ENCODE results near the gene TBX20. TPM values are rescaled to one million over a fixed set of nuclear protein-coding genes. Genes with fewer than 3 reads are reported as not detected.
"Not testable (repeated sequence)": the region's sequence is repeated elsewhere in the genome, so short reads cannot be mapped to it uniquely, and the experiment has no call there.

The TBX20 gene
- polyA plus RNA-seq, 3 donors, result not detected

DNA sequence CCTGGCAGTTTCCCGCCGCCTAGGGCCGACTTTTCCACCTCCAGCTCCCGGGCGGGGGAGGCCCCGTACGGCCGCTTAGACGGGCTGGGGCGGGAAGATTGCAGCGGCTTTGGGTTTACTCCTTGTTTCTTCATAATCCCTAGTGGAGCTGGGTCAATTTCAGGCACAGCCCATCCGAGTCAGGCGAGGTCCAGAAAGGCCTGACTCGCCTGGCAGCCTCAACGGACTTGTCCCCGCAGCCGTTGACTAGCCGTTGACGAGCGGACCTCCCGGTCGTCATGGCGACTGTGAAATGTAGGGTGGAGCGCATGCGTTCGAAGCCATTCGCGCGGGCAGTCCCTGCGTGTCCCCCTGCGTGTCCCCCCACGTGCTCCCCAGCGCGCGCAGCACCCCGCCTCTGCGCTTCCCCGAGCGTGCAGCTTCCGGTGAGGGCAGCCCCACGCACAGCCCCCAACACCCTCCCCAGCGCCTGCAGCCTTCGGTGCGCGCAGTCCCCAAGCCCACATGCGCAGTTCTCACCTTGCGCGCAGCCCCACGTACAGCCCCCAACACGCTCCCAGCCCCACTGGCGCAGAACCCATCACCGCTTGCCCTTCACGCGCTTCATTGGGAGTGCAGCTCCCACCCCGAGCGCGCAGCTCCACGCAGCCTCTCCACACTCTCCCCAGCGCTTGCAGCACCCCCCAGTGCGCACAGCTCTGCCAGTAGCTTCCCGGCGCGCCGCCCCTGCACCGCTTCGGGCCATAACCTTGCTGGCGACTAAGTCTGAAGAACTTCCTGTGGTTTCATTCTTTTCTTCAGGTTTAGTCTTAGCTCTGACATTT, 67.8 kb downstream of the TBX20 start:
- Mint-ChIP-seq H3K27ac (no peak overlapping the region), H3K36me3 (no peaks in the 10 kb centered on the region), H3K4me1 (peaks cover 8% of the 10 kb centered on the region), H3K4me3 (peak overlapping the region; percentile 60 to 86), H3K27me3 (ENCODE audit: low read depth in 3 of 3) (peaks cover 34 to 42% (median 40%) of the 10 kb centered on the region in 3 donors), H3K9me3 (peaks cover 0 to 6% (median 0%) of the 10 kb centered on the region in 7 donors)
- Histone ChIP-seq H3K9ac (ENCODE audit: insufficient read depth, low read length, poor library complexity, severe bottlenecking) (no peak overlapping the region), H3K27ac (ENCODE audit: low read depth in 1 of 2, low read length in 2 of 2) (no peak overlapping the region), H3K4me3 (replicated peaks in 1 of 3; ENCODE audit: low read depth in 2 of 3, low read length in 3 of 3) (no peak overlapping the region), H3K79me2 (ENCODE audit: insufficient read depth, low read length) (no peaks in the 10 kb centered on the region), H3K36me3 (replicated peaks in 1 of 2; ENCODE audit: control insufficient read depth in 1 of 2, insufficient read depth in 2 of 2, low read length in 2 of 2) (no peaks in the 10 kb centered on the region), H3K4me2 (replicated peaks; ENCODE audit: extremely low read depth, low read length, poor library complexity, severe bottlenecking) (peak overlapping the region; percentile 22), H4K20me1 (ENCODE audit: insufficient read depth, low read length) (no peaks in the 10 kb centered on the region), H3K4me1 (ENCODE audit: control insufficient read depth in 1 of 2, insufficient read depth in 2 of 2, low read length in 2 of 2) (peaks cover 4 to 8% of the 10 kb centered on the region in 2 donors), H3K9me3 (replicated peaks in 1 of 2; ENCODE audit: control insufficient read depth in 1 of 2, insufficient read depth in 1 of 2, low read length in 2 of 2) (peaks cover 0 to 5% of the 10 kb centered on the region in 2 donors), H2AFZ (ENCODE audit: insufficient read depth, low read depth, low read length, poor library complexity, severe bottlenecking) (no peak overlapping the region), H3K27me3 (ENCODE audit: control insufficient read depth in 2 of 2, insufficient read depth in 2 of 2, low read length in 2 of 2) (peaks cover 7 to 34% of the 10 kb centered on the region in 2 donors)
- TF ChIP-seq, protein P1, sequence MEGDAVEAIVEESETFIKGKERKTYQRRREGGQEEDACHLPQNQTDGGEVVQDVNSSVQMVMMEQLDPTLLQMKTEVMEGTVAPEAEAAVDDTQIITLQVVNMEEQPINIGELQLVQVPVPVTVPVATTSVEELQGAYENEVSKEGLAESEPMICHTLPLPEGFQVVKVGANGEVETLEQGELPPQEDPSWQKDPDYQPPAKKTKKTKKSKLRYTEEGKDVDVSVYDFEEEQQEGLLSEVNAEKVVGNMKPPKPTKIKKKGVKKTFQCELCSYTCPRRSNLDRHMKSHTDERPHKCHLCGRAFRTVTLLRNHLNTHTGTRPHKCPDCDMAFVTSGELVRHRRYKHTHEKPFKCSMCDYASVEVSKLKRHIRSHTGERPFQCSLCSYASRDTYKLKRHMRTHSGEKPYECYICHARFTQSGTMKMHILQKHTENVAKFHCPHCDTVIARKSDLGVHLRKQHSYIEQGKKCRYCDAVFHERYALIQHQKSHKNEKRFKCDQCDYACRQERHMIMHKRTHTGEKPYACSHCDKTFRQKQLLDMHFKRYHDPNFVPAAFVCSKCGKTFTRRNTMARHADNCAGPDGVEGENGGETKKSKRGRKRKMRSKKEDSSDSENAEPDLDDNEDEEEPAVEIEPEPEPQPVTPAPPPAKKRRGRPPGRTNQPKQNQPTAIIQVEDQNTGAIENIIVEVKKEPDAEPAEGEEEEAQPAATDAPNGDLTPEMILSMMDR (IDR thresholded peaks at IDR 0.05), result no peak
- intact Hi-C loops (cut with micrococcal nuclease), result no loop called here
- WGBS (ENCODE audit: insufficient coverage), result under 1% methylated on average over 65 of the region's 67 CpGs
- no peak for DNase-seq

DNA sequence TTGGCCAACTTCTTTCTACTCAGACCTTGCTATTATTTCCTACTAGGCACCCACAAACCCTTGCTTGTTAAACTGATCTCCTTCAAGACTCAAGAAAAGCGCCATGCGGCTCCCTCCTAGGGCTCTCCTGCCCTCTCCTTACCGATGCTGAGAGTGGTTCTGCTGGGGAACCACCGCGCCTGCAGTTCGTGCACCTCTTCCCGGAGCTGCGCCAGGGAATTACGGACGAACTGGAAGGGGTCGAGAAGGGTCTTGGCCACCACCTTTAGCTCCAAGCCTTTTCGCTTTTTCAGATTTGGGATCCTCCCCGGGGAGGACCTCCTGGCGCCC, 68.4 kb downstream of the TBX20 start:
- H3K9me3 Mint-ChIP-seq; H2AFZ ChIP-seq (ENCODE audit: insufficient read depth, low read depth, low read length, poor library complexity, severe bottlenecking); H3K9ac ChIP-seq (ENCODE audit: insufficient read depth, low read length, poor library complexity, severe bottlenecking); H3K9me3 ChIP-seq (replicated peaks in 1 of 2; ENCODE audit: control insufficient read depth in 1 of 2, insufficient read depth in 1 of 2, low read length in 2 of 2); H3K4me3 ChIP-seq (replicated peaks in 1 of 3; ENCODE audit: low read depth in 2 of 3, low read length in 3 of 3); H3K36me3 ChIP-seq (replicated peaks in 1 of 2; ENCODE audit: control insufficient read depth in 1 of 2, insufficient read depth in 2 of 2, low read length in 2 of 2); DNase-seq; H3K27ac Mint-ChIP-seq; H3K4me2 ChIP-seq (replicated peaks; ENCODE audit: extremely low read depth, low read length, poor library complexity, severe bottlenecking); H3K36me3 Mint-ChIP-seq; H3K4me1 Mint-ChIP-seq; H3K27ac ChIP-seq (ENCODE audit: low read depth in 1 of 2, low read length in 2 of 2); H3K4me1 ChIP-seq (ENCODE audit: control insufficient read depth in 1 of 2, insufficient read depth in 2 of 2, low read length in 2 of 2); intact Hi-C loops (cut with micrococcal nuclease); H3K79me2 ChIP-seq (ENCODE audit: insufficient read depth, low read length); H4K20me1 ChIP-seq (ENCODE audit: insufficient read depth, low read length): not testable (repeated sequence)
- Mint-ChIP-seq H3K4me3 (peak overlapping the region in 1 of 2 donors; percentile 86), H3K27me3 (ENCODE audit: low read depth in 3 of 3) (peaks cover 36 to 42% (median 40%) of the 10 kb centered on the region in 3 donors)
- WGBS (ENCODE audit: insufficient coverage), result 2% methylated on average over 11 of the region's 14 CpGs
- H3K27me3 ChIP-seq (ENCODE audit: control insufficient read depth in 2 of 2, insufficient read depth in 2 of 2, low read length in 2 of 2), result peaks cover 7 to 34% of the 10 kb centered on the region in 2 donors

- H3K4me1 Mint-ChIP-seq; H3K36me3 Mint-ChIP-seq; H3K79me2 ChIP-seq (ENCODE audit: insufficient read depth, low read length); H3K9me3 ChIP-seq (replicated peaks in 1 of 2; ENCODE audit: control insufficient read depth in 1 of 2, insufficient read depth in 1 of 2, low read length in 2 of 2); H3K4me1 ChIP-seq (ENCODE audit: control insufficient read depth in 1 of 2, insufficient read depth in 2 of 2, low read length in 2 of 2); H3K27ac ChIP-seq (ENCODE audit: low read depth in 1 of 2, low read length in 2 of 2); DNase-seq; H3K9me3 Mint-ChIP-seq; H2AFZ ChIP-seq (ENCODE audit: insufficient read depth, low read depth, low read length, poor library complexity, severe bottlenecking); H3K4me2 ChIP-seq (replicated peaks; ENCODE audit: extremely low read depth, low read length, poor library complexity, severe bottlenecking); H3K27ac Mint-ChIP-seq; intact Hi-C loops (cut with micrococcal nuclease); H4K20me1 ChIP-seq (ENCODE audit: insufficient read depth, low read length); H3K36me3 ChIP-seq (replicated peaks in 1 of 2; ENCODE audit: control insufficient read depth in 1 of 2, insufficient read depth in 2 of 2, low read length in 2 of 2); H3K4me3 ChIP-seq (replicated peaks in 1 of 3; ENCODE audit: low read depth in 2 of 3, low read length in 3 of 3); H3K9ac ChIP-seq (ENCODE audit: insufficient read depth, low read length, poor library complexity, severe bottlenecking): not testable (repeated sequence)
- H3K27me3 ChIP-seq (ENCODE audit: control insufficient read depth in 2 of 2, insufficient read depth in 2 of 2, low read length in 2 of 2), result peaks cover 7 to 34% of the 10 kb centered on the region in 2 donors
- Mint-ChIP-seq H3K27me3 (ENCODE audit: low read depth in 3 of 3) (peaks cover 36 to 42% (median 40%) of the 10 kb centered on the region in 3 donors), H3K4me3 (peak overlapping the region in 1 of 2 donors; percentile 86)
- WGBS (ENCODE audit: insufficient coverage), result 38% methylated on average over 3 of the region's 5 CpGs
Measured at GRCh38 chr7:35184961-35185360, 68.9 kb downstream of the TBX20 start.

Data from CD14-positive monocyte (primary cell).